Panc1 (cell line): Measurements from ENCODE around the gene DOCK1. TPM values are rescaled to one million over a fixed set of nuclear protein-coding genes. Genes with fewer than 3 reads are reported as not detected.

Experiments used
- ATAC-seq: fragments of 200-7000 bp; cut with Tn5 transposase; 2 replicates; pipeline ENCODE4 v1.9.1; 2020; ENCODE audit warnings: mild to moderate bottlenecking, moderate library complexity
- BruUV-seq: library from RNA; stranded (reverse); fragments of 400-500 nt; replicated peaks from 2 replicates; lab custom pipeline; 2021; lab: Mats Ljungman, UMichigan
- CTCF ChIA-PET: fragments of 300-600 bp; sonication (Branson Sonifier 250); formaldehyde crosslinking; loops from one replicate; lab custom pipeline; 2022; ENCODE audit warnings: antibody characterized with exemption; lab: Charles Lee
- POLR2A ChIA-PET: fragments of 300-600 bp; sonication (Branson Sonifier 250); formaldehyde crosslinking; loops from one replicate; lab custom pipeline; 2022; ENCODE audit warnings: antibody characterized with exemption; lab: Charles Lee
- DNase-seq: peaks from one replicate; pipeline ENCODE4 v3.0.0-alpha.2; 2010; ENCODE audit warnings: low read depth, low spot score
- H3K27ac ChIP-seq: 2 replicates; pipeline ENCODE4 v1.5.1; 2011; ENCODE audit warnings: mild to moderate bottlenecking, low read length, inconsistent platforms
- H3K27me3 ChIP-seq: fragments of 200-500 bp; sonication (Bioruptor generic); 2 replicates; pipeline ENCODE4 v1.6.0; 2014; ENCODE audit warnings: low read length, inconsistent platforms; ENCODE audit not compliant: control insufficient read depth, insufficient read depth
- H3K36me3 ChIP-seq: fragments of 200-500 bp; sonication (Bioruptor generic); 2 replicates; pipeline ENCODE4 v1.5.1; 2014; ENCODE audit warnings: inconsistent platforms, mild to moderate bottlenecking, low read length, moderate library complexity; ENCODE audit not compliant: control insufficient read depth, insufficient read depth
- H3K4me1 ChIP-seq: 2 replicates; pipeline ENCODE4 v1.5.1; 2011; ENCODE audit warnings: inconsistent platforms, mild to moderate bottlenecking, low read length, moderate library complexity; ENCODE audit not compliant: control insufficient read depth, insufficient read depth
- H3K4me3 ChIP-seq, 2 experiments: 2 replicates each; pipeline ENCODE4 v1.5.1; 2011 to 2012; ENCODE audit warnings: low read depth in 2 of 2, low read length in 2 of 2, mild to moderate bottlenecking in 2 of 2, inconsistent platforms in 1 of 2, moderate library complexity in 1 of 2
- H3K9me3 ChIP-seq: fragments of 200-500 bp; sonication (Bioruptor generic); 2 replicates; pipeline ENCODE4 v1.5.1; 2014; ENCODE audit warnings: low read depth, mild to moderate bottlenecking, inconsistent platforms, low read length, moderate library complexity; ENCODE audit not compliant: control insufficient read depth, insufficient read depth
- CTCF ChIP-seq: fragments of 450-650 bp; IDR thresholded peaks from 2 replicates; pipeline ENCODE4 v1.5.1; 2017; ENCODE audit warnings: mild to moderate bottlenecking
- POLR2AphosphoS5 ChIP-seq: IDR thresholded peaks from 2 replicates; pipeline ENCODE4 v1.6.1; 2012; ENCODE audit warnings: mild to moderate bottlenecking, low read depth, low read length, moderate library complexity
- REST ChIP-seq, 2 experiments: IDR thresholded peaks; 2 replicates each; pipeline ENCODE4 v1.6.1; 2011 to 2012; ENCODE audit warnings: low read depth in 2 of 2, control low read depth in 1 of 2, low read length in 1 of 2, mild to moderate bottlenecking in 1 of 2, moderate library complexity in 1 of 2; ENCODE audit not compliant: insufficient read depth in 1 of 2
- SIN3A ChIP-seq: IDR thresholded peaks from 2 replicates; pipeline ENCODE4 v1.6.1; 2012; ENCODE audit warnings: low read depth, mild to moderate bottlenecking, low read length, moderate library complexity, borderline replicate concordance; ENCODE audit not compliant: insufficient read depth
- TCF7L2 ChIP-seq: IDR thresholded peaks from 2 replicates; pipeline ENCODE4 v1.6.1; 2011; ENCODE audit warnings: mild to moderate bottlenecking, low read depth, low read length, inconsistent platforms
- in situ Hi-C: cut with HindIII; loops from 2 replicates; pipeline ENCODE4 v1.10.0; 2016; ENCODE audit warnings: low sequenced_read_pairs, low pct_unique_long_range_greater_than_20kb
- intact Hi-C: fragments of 100-400 bp; cut with micrococcal nuclease; formaldehyde crosslinking; loops from one replicate; pipeline ENCODE4 v1.10.0; 2022; ENCODE audit not compliant: unreplicated experiment
- total RNA-seq: library from RNA; stranded (reverse); gene quantifications from one replicate; pipeline ENCODE4 v1.2.1, GENCODE V29; 2021; ENCODE audit not compliant: unreplicated experiment

Gene DOCK1
- total RNA-seq, 1 experiment from 2014 or later: 67.6 TPM

- DNase-seq: no peak
- H3K36me3 ChIP-seq: no peaks in the 10 kb centered on the region
- H3K4me3 ChIP-seq: no peak overlapping the region
- H3K27me3 ChIP-seq: no peaks in the 10 kb centered on the region
- no peak for TF ChIP-seq SIN3A
- no peak for TF ChIP-seq CTCF
- no peak for TF ChIP-seq REST (IDR thresholded peaks at IDR 0.05; ENCODE audit: insufficient read depth in 1 of 2, low read depth in 2 of 2, low read length in 1 of 2)
- no peak for TF ChIP-seq POLR2AphosphoS5
- TF ChIP-seq TCF7L2: no peak
- H3K9me3 ChIP-seq: no peaks in the 10 kb centered on the region
- no peak for ATAC-seq
- intact Hi-C loops (no loop called here), in situ Hi-C loops (no loop called here)
- ChIA-PET POLR2A (no interaction called here), CTCF (no interaction called here)
- no TSS peak for BruUV-seq
- H3K4me1 ChIP-seq: no peaks in the 10 kb centered on the region
- no peak overlapping the region for H3K27ac ChIP-seq
Observed at GRCh38 chr10:127123626-127124025, 218.4 kb downstream of the DOCK1 start.

GRCh38 chr10:127125331-127125730 lies 220.1 kb downstream of the DOCK1 start:
- Histone ChIP-seq H3K36me3 (no peaks in the 10 kb centered on the region), H3K27me3 (no peaks in the 10 kb centered on the region), H3K4me1 (no peaks in the 10 kb centered on the region), H3K9me3 (no peaks in the 10 kb centered on the region), H3K4me3 (no peak overlapping the region), H3K27ac (no peak overlapping the region)
- no TSS peak for BruUV-seq
- ChIA-PET CTCF (no interaction called here), POLR2A (interaction anchor here (0.6 kb wide), 1 partner anchor 405 kb away, joined by 4 read pairs; no protein-coding TSS in a partner anchor)
- no peak for TF ChIP-seq POLR2AphosphoS5
- no peak for TF ChIP-seq SIN3A
- no peak for TF ChIP-seq TCF7L2
- TF ChIP-seq CTCF: no peak
- no peak for TF ChIP-seq REST (IDR thresholded peaks at IDR 0.05; ENCODE audit: insufficient read depth in 1 of 2, low read depth in 2 of 2, low read length in 1 of 2)
- in situ Hi-C loops: no loop called here
- intact Hi-C loops: no loop called here
- DNase-seq (no peak), ATAC-seq (no peak)
